Kidney glomerular epithelial cell (primary cell): ENCODE measurements around the gene UNC5A.

Experiments used
- DNase-seq: peaks from one replicate; lab custom pipeline; 2025; lab: John Stamatoyannopoulos, UW

The UNC5A gene

DNA sequence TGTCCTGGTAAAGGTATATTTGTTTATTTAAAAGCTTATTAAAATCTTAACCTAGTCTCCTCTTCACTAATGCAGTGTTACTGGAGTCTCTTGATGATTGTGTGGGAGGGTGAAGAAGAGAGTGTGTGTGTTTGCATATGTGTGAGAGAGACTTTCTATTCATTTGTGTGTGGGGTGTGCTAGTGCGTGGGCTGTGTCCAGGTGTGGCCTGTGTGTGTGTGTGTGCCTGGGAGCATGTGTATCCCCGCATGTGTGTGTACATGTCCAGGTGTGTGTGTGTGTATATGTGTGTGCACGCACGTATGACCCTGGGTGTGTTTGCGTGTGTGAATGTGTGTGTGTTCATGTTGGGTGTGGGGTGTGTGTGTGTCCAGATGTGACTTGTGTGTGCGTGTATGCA lies 10.3 kb upstream of the UNC5A start:
- no peak for DNase-seq

DNA sequence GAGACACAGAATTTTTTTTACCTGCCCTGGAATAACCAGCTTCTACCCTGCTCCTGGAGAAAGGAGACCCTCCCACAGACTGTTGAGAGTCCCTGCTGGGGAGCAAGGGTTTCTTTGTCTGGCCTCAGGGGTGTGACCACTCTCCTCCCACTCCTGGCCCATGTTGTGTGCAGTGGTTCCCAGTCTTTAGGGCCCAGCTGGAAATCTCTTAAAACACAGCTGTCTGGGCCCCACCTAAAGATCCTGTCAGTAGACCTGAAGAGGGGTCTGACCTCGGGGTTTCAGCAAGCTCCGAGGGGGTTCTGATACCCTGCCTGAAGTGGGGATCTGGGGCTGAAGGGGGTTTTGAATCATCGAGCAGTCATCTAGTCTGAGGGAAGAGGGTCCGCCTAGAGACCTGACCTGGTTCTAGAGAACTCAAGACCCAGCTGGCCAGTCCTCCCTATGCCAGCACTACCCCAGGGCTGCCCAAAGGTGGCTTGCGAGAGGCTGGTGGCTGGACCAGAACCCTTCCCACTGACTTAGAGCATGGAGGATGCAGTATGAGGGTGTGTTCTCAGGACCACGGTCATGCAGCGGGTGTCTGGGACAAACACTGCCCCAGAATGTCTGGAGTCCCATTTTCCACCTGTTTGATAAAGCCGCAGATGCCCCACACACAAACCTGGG lies 8.1 kb upstream of the UNC5A start:
- no peak for DNase-seq

DNA sequence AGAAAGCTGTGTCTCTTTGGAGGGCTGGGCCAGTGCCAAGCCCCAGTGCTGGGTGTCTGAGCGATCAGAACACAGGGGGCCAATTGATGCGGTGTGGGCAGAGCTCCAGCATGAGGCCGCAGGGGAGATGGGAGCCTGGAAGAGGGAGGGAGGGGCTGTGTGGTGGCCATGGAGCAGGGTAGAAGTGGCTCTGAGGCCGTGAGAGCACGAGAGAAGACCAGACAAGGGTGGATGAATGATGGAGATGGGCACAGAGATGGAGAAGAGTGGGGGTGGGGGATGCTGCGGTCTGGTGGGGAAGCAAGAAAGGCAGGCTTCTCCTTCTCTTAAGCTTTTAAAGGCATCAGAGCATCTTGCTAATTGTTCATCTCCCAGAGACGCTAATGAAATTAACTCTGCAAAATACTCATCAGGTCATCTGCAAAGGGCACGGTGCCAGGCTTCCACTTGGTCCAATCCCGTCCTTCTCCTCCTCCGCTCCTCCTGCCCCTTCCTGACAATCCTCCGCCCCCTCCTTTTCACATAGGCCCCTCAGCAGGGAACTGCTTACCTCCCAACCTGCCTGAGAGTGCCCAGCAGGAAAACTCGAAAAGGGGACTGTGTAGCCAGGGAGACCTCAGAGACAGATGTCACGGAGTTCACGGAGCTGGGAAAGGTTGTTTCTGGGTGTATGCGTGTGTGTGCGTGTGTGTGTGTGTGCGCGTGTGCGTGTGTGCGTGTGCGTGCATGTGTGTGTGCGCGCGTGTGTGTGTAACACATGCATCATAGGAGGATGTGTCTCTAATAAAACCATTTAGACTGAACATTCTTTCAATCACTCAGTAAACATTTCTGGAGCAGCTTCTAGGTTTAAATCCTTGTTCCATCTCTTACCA lies 7.1 kb upstream of the UNC5A start:
- DNase-seq, result no peak

DNA sequence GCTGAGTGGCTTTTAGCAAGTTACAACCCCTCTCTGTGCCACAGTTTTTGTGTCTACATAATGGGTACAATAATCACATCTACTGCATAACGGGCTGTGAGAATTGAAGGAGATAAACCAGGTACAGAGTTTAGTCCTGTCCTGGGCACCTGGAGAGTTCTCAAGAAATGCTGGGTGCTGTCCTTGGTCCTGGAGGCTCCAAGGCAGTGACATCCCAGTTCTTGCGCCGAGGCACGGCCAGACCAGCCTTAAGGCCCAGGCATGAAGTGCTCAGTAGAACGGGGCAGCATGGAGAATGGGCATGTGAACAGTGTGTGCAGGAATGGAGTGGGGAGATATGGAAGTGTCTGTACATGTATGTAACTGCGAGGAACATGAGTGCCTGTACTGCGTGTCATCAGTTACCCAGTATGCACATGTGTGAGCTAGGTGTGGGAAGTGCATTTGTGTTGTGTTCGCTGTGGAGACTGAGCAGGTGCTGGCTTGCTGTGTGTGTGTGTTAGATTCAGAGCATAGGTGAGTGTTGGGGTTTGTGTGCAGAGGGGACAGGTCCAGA lies 6.3 kb upstream of the UNC5A start:
- DNase-seq, result no peak

DNA sequence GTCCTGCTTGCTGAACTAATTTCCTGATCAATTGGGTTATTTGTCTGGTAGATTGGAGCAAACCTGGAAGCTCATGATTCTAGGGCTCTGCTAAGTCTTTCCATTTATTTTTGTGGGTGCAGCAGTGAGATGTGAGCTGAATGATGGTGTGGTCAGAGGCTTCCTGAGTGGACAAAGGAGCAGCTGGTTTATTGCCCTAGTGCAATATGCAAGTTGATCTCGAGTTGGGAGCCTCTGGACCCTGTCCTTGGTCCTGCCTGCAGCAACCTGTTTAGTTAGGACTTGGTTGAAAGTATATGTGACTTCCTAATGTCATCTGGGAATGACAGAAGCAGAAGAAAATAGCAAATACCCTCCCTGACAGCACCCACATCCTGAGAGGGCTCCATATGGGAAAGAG lies 4.2 kb upstream of the UNC5A start:
- no peak for DNase-seq

DNA sequence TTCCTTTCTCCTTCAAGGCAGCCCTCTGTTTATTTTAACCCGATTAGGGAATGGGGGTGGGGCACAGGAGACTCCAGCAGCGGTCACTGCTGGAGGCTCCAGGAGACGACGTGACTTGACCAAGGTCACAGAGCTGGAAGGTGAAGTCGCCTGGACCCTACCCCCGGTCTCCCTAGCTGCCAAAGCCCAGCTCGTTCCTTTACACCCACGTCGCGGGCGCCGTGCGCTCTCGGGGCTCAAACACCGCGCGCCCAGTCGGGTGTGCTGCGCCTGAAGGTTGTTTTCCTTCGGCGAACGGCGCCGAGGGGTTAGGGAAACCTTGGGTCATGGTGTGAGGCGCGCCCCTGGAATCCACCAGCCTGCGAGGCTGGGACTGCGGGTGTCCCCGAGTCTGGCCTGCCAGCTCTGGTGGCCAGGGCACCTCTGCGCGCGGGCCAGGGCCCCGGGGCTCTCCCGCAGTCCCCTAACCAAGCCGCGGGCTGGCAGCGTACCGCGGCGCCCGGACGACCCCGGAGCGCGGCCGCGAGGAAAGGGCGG lies 747 bp upstream of the UNC5A start:
- DNase-seq, result no peak

DNA sequence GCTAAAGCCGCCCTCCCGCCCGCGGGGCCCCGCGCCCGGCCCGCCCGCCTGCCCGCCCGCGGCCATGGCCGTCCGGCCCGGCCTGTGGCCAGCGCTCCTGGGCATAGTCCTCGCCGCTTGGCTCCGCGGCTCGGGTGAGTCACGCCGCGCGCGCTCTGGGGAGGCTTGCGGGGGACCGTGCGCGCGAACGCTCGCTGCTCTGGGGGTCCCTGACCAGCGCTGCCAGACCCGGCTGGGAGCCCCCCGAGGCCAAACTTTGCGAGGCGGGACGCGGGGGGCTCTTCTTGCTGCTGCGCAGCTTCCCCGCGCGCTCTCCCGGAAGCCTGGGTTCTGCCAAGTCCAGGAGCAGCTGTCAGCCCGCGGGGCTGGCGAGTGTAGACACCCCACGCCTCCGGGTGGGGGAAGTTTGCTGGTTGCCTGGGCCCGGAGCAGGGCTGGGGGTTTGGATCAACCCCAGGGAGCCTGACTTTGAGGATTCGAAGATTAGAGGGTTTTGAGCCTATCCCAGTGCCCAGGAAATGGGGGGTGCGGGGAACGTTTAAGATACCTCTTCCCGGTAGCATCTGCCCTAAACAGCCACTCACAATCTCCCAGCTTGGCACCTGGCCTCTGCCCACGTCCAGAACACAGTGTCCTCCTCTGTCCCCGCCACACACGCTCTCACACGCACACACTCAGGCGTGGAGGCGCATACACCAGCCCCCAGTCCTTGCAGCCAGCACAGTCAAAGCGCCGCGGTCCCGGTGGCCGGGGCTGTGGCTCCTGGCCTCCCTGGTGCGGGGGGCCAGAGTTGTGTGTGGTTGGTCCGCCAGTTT lies 535 bp downstream of the UNC5A start:
- DNase-seq, result no peak

DNA sequence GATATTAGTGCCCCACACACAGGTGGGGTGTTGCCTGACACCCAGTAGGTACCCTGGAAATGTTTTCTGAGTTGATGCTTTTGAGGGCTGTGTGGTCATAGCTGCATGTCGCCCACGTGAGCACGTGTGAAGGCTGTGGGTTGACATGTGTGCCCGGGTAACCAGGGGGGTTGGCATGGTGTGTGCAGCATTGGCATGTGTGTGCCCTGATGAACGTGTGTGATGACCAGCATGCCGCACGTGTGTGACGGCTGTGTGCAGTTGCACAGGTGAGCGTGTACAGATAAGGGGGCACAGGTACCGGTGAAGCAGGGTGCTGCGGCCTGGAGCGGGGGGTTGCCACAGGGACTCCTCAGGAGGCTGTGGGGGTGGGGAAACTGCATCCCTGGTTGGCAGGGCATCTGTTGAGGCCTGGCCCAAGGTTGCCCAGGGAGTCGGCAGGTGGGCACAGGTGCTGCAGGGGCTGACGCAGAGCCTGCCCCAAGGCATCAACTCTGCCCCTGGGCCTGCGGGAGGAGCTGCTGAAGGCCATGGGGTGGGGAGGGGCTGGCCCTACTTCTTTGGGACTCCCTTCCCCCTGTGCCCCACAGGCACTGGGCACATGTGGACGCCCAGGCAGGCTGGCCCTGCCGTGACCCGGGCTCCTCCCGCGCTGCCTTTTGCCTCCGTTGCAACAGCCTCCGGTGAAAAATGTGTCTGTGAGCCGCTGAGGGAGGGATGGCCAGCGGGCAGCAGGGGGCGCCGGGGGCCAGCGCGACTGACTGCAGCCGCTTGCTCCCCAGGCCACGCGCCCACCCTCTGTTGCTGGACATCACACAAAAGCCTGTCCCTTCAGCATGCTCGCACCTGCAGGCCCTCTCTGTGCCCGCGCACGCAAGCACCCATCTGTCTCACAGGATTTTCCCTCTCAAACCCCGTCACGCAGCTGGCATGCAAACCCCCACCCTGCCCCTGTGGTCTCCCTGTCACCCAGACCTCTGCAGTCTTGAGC lies 2.2 kb downstream of the UNC5A start:
- DNase-seq, result no peak

DNA sequence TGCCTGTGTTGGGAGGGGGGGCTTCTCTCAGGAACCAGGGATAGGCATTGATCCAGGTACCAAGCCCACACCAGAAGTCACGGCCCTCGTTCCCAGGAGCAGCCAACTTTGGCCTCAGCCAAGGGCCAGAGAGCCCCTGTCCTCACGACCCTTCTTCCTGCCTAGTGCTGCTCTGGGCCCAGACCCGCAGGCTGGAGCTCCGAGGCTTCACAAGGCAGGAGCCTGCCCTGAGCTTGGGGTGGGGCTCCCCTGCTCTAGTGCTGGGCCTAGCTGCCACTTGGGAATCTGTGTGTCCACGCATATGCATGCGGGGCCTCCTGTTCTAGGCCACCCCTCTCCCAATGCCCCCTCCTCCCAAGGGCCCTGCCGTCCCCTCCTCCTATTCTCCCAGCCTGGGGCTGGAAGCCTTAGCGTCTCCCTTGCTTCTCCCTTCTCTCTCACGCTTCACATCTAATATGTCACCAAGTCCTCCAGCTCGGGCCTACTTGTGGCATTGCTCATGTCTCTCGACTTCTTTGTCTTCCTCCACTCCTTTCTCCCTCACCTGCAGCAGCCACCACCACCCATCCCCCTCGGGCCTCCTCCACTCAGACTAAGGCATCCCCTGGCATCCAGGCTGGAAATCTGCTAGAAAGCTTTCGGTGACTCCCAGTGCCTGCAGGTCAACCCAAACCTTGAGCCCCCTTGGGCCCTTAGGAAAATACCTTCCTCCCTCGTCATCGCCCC lies 3.4 kb downstream of the UNC5A start:
- no peak for DNase-seq

DNA sequence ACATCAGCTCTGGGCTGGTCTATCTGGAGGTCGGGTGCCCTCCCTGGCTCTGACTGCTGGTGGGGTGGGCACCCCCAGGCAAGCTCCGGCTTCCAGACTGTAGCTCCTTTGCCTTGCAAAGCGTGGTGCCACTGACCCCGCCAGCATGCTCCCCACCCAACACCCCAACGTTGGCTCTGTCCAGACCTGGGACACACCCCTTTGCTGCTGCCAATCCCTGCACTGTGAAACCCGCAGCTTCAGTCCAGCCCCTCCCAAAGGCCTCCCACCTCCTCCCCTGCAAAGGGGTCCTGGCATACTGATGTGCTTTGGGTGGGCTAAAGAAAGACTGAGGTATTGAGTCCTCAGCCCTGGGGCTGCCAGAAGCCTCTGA lies 3.9 kb downstream of the UNC5A start:
- no peak for DNase-seq

DNA sequence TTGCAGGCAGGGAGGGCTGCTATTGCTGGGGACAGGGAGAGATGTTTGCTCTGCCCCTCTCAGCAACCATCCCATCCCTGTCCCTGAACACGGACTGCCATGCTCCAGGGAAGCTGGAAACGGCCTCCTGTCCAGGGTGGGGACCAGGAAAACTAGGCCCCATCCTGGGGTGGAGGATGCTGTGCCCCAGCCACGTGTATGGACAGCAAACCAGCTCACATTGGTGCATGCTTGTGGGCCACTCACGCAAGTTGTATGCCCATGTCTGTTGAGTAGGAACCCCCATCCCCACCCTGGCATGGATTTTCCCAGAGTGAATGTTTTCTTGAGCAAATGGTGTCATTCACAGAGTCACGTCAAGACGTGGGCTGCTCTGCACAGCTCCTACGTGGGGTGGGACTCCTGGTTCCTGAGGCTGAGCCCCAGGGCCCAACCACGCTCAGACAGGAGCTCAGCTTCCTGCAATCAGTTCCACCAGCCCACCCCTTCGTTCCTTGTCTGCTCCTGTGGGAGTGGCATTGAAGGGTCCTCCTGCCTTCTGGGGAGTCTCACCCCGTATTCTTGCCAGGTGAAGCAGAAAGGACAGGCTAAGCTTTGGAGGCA lies 4.6 kb downstream of the UNC5A start:
- DNase-seq, result no peak

DNA sequence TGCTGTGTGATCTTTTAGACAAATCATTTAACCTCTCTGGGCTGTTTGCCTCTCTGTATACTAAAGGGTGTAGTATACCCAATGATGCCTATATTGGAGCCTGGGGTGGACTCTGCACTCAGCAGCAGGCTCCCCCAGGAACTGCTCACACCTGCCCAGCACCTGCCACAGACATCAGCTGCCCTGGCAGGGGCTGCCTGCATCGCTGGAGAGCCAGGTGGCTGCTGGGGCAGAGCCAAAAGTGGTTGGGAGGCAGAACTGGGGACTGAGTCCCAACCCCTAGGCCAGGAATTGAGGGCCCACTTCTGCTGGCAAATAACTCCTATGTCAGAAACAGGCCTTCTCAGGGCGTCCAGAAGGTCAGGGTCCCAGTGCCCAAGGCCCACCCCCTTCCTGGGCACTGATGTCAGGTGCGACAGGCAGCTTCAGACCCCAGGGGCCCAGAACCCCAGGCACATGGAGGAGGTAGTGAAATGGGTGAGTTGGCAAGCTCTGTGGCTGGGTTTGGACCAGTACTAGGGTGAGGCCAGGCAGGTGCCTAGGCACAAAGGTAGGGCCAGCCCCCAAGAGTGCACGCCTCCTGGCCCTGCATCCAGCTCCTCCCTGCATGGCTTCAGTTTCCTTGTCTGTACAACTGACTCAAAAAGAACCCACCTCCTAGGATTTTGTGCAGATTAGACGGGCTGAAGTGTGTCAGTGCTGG lies 5.8 kb downstream of the UNC5A start:
- DNase-seq, result no peak

DNA sequence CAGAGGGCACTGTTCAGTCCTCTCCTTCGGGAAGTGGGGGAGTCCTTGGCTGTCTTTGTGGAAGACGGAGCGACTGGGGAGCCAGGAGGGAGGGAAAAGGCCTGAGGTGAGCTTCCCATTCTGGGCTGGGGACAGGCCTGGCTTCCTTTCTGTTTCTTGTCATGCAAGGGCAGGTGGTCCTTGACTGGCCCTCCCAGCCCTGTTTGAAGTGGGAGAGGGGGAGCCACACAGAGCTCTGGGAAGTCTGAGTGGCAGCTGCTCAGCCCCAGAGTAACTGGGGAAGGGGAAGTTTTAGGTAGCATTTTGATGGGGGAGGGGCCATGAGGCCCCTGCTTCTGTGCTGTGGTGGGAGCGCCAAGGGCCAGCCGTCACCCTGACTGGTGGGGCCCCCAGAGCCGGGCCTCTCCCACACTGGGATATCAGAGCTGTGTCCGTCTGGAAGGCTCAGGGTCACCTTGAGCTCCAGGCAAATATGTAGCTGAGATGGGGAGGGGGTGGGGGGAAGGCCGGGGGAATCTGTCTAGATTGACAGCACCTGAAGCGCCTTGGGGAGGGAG lies 6.5 kb downstream of the UNC5A start:
- DNase-seq, result no peak

DNA sequence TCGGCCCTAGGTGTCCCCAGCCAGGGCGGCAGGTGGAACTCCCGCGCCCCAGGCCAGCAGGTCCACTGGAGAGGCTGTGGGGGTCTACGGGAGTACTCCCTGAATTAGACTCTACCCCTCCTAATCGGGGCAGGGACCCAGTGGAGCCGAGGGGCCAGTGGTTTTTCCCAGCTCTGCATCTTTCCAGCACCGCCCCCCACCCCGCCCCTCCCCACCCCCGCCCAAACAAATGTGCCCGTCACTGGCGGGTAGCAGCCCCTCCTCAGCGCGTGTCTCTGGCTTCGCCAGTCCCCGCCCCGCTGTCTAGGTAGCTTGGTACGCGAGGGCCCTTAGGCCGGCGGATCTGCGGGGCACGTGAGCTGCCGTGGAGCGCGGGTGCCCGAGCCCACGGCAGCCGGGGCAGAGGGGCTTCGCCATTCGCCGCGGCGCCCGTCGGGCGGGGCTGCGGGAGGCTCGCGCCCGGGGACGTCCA lies 7.0 kb downstream of the UNC5A start:
- DNase-seq, result no peak

DNA sequence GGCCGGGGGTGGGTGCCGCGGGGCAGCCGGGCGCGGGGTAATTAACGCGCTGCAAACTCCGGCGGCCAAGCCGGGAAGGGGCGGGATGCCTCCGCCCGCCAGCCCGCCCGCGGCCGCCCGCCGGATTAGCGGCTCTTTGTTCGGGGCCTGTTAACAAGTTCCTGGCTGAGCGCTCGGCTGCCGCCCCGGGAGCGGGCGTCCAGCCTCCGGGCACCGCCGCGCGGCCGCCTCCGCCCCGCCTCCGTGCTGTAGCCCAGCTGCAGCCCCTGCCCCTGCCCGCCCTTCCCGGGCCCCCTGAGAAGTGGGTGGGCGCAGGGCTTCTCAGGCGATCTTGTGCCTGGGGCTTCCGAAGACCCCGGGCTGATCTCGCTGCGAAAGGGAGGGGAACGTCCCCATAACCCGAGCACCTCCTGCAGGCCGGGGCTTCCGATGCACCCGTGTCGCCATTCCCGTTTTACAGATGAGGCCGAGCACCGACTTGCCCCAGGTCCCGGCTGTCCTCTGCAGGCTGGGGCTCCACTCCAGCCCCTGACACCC lies 7.5 kb downstream of the UNC5A start:
- no peak for DNase-seq

DNA sequence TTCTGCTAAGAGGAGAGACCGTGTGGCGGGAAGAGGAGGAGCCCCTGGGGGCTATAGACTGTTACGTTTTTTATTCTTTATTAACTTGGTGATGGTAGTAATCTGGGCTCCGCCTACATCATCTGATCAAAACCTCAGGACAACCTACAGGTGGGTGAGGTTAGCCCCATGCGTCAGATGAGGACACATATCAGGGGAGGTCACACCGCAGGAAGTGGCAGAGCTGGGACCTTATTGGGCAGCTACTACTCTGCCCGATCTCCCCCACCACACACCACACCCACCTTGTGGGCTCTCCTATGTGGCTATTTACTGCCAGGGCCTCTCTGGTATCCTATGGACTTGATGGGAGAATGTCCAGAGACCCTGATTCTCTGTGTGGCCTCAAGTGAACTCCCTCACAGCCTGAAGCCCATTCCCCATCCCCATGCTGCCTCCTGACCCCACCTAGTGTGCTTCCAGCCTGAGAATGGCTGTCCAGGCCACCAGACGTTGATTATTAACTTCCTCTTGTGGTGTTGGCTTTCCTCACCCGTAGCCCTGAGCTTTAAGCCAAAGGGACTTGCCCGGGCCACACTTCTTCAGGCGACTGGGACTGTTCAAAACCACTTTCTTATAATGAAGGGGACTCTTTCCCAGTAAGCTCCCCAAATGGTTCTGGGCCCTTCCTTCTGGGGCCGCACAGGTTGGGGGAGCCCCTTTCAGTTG lies 8.2 kb downstream of the UNC5A start:
- no peak for DNase-seq

DNA sequence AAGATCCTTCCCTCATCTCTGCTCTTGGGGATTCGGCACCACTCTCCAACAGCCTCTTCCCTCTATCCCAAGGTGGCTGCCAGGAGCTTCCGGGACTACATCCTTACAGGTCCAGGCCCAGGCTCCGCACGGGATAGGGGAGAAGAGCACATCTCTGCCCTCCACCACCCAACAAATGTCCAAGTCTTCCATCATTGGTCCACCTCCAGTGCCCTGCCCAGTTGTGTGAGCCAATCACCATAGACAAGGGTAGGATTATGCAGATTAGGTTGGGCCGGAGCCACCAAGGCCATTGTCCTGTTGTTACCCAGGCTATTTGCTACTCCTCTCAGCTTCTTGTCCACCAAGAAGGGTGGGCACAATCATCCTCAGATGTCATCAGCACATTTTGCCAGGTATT lies 9.1 kb downstream of the UNC5A start:
- DNase-seq, result no peak

DNA sequence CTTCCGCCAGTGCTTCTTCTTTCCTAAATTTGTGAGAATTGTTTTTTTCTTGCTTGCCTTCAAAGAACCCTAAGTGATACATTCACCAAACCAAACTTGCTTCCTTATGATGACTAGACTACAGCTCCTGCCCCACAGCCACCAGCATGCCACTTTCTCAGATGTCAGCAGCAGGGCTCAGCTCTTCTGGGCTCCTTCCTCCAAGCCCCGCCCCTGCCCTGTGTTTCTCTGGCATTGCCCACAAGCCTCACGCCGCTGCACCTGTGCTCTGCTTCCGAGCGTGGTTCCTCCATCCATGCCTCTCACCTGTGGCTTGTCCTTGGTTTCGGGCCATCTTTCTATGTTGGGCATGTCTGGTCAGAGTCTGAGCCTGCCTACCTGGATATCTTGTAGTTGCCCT lies 10.6 kb downstream of the UNC5A start:
- no peak for DNase-seq
